NCI-H2029 (cell line): ENCODE measurements around the gene ZIC2.
"Not testable (repeated sequence)": the region's sequence is repeated elsewhere in the genome, so short reads cannot be mapped to it uniquely, and the experiment has no call there.

Experiments used
- DNase-seq: peaks from one replicate; lab custom pipeline; 2025; lab: John Stamatoyannopoulos, UW

The ZIC2 gene

GRCh38 chr13:100019780-100020356 is 38.3 kb downstream of the ZIC2 start:
- DNase-seq = no peak

GRCh38 chr13:100022798-100023197 is 41.2 kb downstream of the ZIC2 start:
- no peak for DNase-seq

- no peak for DNase-seq
Observed at GRCh38 chr13:100024023-100024422, 42.4 kb downstream of the ZIC2 start.

- no peak for DNase-seq
Observed at GRCh38 chr13:100029933-100030332, 48.3 kb downstream of the ZIC2 start.

- DNase-seq = not testable (repeated sequence)
Observed at GRCh38 chr13:100032642-100033041, 51.1 kb downstream of the ZIC2 start.

DNA sequence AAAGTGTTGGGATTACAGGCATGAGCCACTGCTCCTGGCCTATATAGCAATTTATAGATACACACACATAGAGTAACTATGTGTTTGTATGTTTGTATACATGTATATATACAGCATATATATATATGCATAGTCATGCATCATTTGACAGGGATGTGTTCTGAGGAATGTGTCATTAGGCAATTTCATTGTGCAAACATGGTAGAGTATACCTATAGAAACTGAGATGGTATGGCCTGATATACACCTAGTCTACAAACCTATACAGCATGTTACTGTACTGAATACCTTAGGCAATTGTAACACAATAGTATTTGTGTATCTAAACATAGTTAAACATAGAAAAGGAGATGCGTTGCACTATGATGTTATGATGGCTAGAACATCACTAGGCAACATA is 54.4 kb downstream of the ZIC2 start:
- no peak for DNase-seq
